GM23338 (cell line): ENCODE results near the gene TMTC2. TPM values are rescaled to one million over a fixed set of nuclear protein-coding genes. Genes with fewer than 3 reads are reported as not detected.

Experiments used
- polyA plus RNA-seq: library from polyadenylated mRNA; unstranded; fragments of >200 nt; fragmentation: Nextera tagmentation; extraction: Ambion mirVana; gene quantifications from 2 replicates; pipeline ENCODE4 v1.2.1, GENCODE V29; 2016
- small RNA-seq: library from RNA; depleted of rRNA; stranded (forward); fragments of <200 nt; gene quantifications from one replicate; pipeline ENCODE3, GENCODE V24; 2014; ENCODE audit warnings: low replicate concordance
- total RNA-seq: library from RNA; depleted of rRNA; stranded (reverse); fragments of >200 nt; shearing (Covaris generic); gene quantifications from 2 replicates; pipeline ENCODE4 v1.2.3, GENCODE V29; 2014

TMTC2 gene
- total and polyA plus RNA-seq, 2 experiments from 2014 or later: 0.57 to 6.5 TPM

Small RNA genes within 50 kb of the gene (small RNA-seq; reads per million reads assigned to genes)
- not detected for gene RNU6-977P
